H1 (cell line): ENCODE results near the gene MX1.

ENCODE experiments used
- ASH2L ChIP-seq: fragments of 200-600, 300-600 bp; sonication (generic); IDR thresholded peaks from one replicate; pipeline ENCODE4 v1.7.1; 2017; ENCODE audit warnings: low read length
- BCL11A ChIP-seq, 2 experiments: IDR thresholded peaks; one replicate each; pipeline ENCODE4 v1.6.1; 2011; ENCODE audit warnings: low read depth in 2 of 2, low read length in 2 of 2, mild to moderate bottlenecking in 2 of 2
- CHD1 ChIP-seq: IDR thresholded peaks from 2 replicates; pipeline ENCODE4 v1.6.1; 2012; ENCODE audit warnings: low read depth, low read length, improper control_type of control experiment
- CTCF ChIP-seq, 3 experiments: IDR thresholded peaks; 1 replicate in 2 of 3; 2 replicates in 1 of 3; pipeline versions ENCODE4 v1.5.1 to v1.6.1; 2011; ENCODE audit warnings: low read length in 3 of 3, mild to moderate bottlenecking in 3 of 3, inconsistent platforms in 2 of 3, low read depth in 1 of 3, moderate library complexity in 1 of 3; ENCODE audit not compliant: insufficient read depth in 1 of 3; ENCODE audit errors: control extremely low read depth in 1 of 3
- EZH2 ChIP-seq: fragments of 200-600 bp; sonication (generic); IDR thresholded peaks from 2 replicates; pipeline ENCODE4 v1.7.1; 2012; ENCODE audit warnings: low read depth, mild to moderate bottlenecking, moderate library complexity, low read length, inconsistent platforms; ENCODE audit not compliant: severe bottlenecking
- PHF8 ChIP-seq: fragments of 200-600 bp; sonication (generic); conservative IDR thresholded peaks from 2 replicates; pipeline ENCODE4 v1.7.1; 2012; ENCODE audit warnings: low read depth, mild to moderate bottlenecking, inconsistent platforms, low read length, moderate library complexity
- POLR2A ChIP-seq, 2 experiments: IDR thresholded peaks; 1 replicate in 1 of 2; 2 replicates in 1 of 2; pipeline ENCODE4 v1.6.1; 2011; ENCODE audit warnings: low read depth in 2 of 2, low read length in 2 of 2, mild to moderate bottlenecking in 2 of 2; ENCODE audit errors: control extremely low read depth in 1 of 2
- SIN3A ChIP-seq, 2 experiments: IDR thresholded peaks in 1 of 2; conservative IDR thresholded peaks in 1 of 2; 2 replicates each; pipeline ENCODE4 v1.6.1; 2011 to 2012; ENCODE audit warnings: low read length in 2 of 2, improper control_type of control experiment in 1 of 2, low read depth in 1 of 2, mild to moderate bottlenecking in 1 of 2
- SIRT6 ChIP-seq: IDR thresholded peaks from one replicate; pipeline ENCODE4 v1.7.1; 2012; ENCODE audit warnings: low read length, inconsistent platforms

- TF ChIP-seq BCL11A (IDR thresholded peaks at IDR 0.05; ENCODE audit: low read depth in 2 of 2, low read length in 2 of 2) (no peak), POLR2A (IDR thresholded peaks at IDR 0.05; ENCODE audit: control extremely low read depth in 1 of 2, low read depth in 2 of 2, low read length in 2 of 2) (no peak), ASH2L (no peak), CTCF (IDR thresholded peaks at IDR 0.05; ENCODE audit: control extremely low read depth in 1 of 3, insufficient read depth in 1 of 3, low read depth in 1 of 3, low read length in 3 of 3) (no peak), CHD1 (no peak), SIRT6 (no peak), PHF8 (no peak), SIN3A (conservative IDR thresholded peaks at IDR 0.05 in 1 of 2, IDR thresholded peaks at IDR 0.05 in 1 of 2; ENCODE audit: low read depth in 1 of 2, low read length in 2 of 2) (no peak), EZH2 (no peak)
Observed at GRCh38 chr21:41387042-41387819, 38.8 kb upstream of the MX1 start.
